Activated CD4-positive, CD25-positive, alpha-beta regulatory T cell treated with anti-CD3 and anti-CD28 coated beads, Interleukin-2, amount 50 U/mL, for 72 hours (primary cell): ENCODE data around the gene CDH10.

Experiments used
- DNase-seq: peaks from one replicate; pipeline ENCODE4 v3.0.0; 2021

CDH10 gene

GRCh38 chr5:24595329-24595728 is 49.4 kb downstream of the CDH10 start:
- no peak for DNase-seq

- no peak for DNase-seq
These were observed 53.4 kb downstream of the CDH10 start for GRCh38 chr5:24591426-24591825.

- DNase-seq = no peak
These were observed 55.2 kb downstream of the CDH10 start for GRCh38 chr5:24589566-24589965.

- no peak for DNase-seq
These were observed 59.0 kb downstream of the CDH10 start for GRCh38 chr5:24585751-24586150.

GRCh38 chr5:24571302-24571701 is 73.5 kb downstream of the CDH10 start:
- DNase-seq = no peak

- DNase-seq = no peak
These were observed 77.8 kb downstream of the CDH10 start for GRCh38 chr5:24566933-24567332.

- DNase-seq = no peak
These were observed 89.5 kb downstream of the CDH10 start for GRCh38 chr5:24555229-24555628.

GRCh38 chr5:24547132-24547531 is 97.6 kb downstream of the CDH10 start:
- DNase-seq = no peak

- no peak for DNase-seq
These were observed 105.2 kb downstream of the CDH10 start for GRCh38 chr5:24539613-24540012.

GRCh38 chr5:24538346-24538745 is 106.4 kb downstream of the CDH10 start:
- DNase-seq = no peak

GRCh38 chr5:24535646-24536045 is 109.1 kb downstream of the CDH10 start:
- no peak for DNase-seq

- DNase-seq = no peak
These were observed 113.9 kb downstream of the CDH10 start for GRCh38 chr5:24530906-24531305.

GRCh38 chr5:24525414-24525813 is 119.4 kb downstream of the CDH10 start:
- DNase-seq = no peak

- DNase-seq = no peak
These were observed 132.4 kb downstream of the CDH10 start for GRCh38 chr5:24512423-24512822.

GRCh38 chr5:24510523-24510988 is 134.2 kb downstream of the CDH10 start:
- DNase-seq = no peak

- no peak for DNase-seq
These were observed 134.8 kb downstream of the CDH10 start for GRCh38 chr5:24509943-24510342.

- DNase-seq = no peak
These were observed 139.5 kb downstream of the CDH10 start for GRCh38 chr5:24505258-24505657.

- no peak for DNase-seq
These were observed 147.1 kb downstream of the CDH10 start for GRCh38 chr5:24497591-24498157.

- no peak for DNase-seq
These were observed 147.6 kb downstream of the CDH10 start for GRCh38 chr5:24497145-24497544.

GRCh38 chr5:24496268-24496667 is 148.5 kb downstream of the CDH10 start:
- DNase-seq = no peak

- no peak for DNase-seq
These were observed 152.5 kb downstream of the CDH10 start for GRCh38 chr5:24492229-24492628.

GRCh38 chr5:24491490-24491889 is 153.3 kb downstream of the CDH10 start:
- DNase-seq = no peak

GRCh38 chr5:24487368-24488229 is 157.2 kb downstream of the CDH10 start:
- DNase-seq = no peak

- DNase-seq = no peak
These were observed 163.8 kb downstream of the CDH10 start for GRCh38 chr5:24480952-24481351.

- DNase-seq = no peak
These were observed 166.8 kb downstream of the CDH10 start for GRCh38 chr5:24477958-24478357.
